ENCODE data around the gene ANKRD66.

- no peak for TF ChIP-seq EZH2 (IDR thresholded peaks at IDR 0.05; ENCODE audit: low read length)
- no peak for TF ChIP-seq CTCF (optimal IDR thresholded peaks at IDR 0.05 in 1 of 3, IDR thresholded peaks at IDR 0.05 in 1 of 3, conservative IDR thresholded peaks at IDR 0.05 in 1 of 3; ENCODE audit: extremely low read depth in 1 of 3, insufficient read depth in 2 of 3, low read length in 3 of 3)
Measured at GRCh38 chr6:46751658-46752057, 4.9 kb downstream of the ANKRD66 start.

Measured in keratinocyte (primary cell).